HCEC 1CT (cell line): Measurements from ENCODE around the gene COLEC11.
"Not testable (repeated sequence)": the region's sequence is repeated elsewhere in the genome, so short reads cannot be mapped to it uniquely, and the experiment has no call there.

Source experiments
- DNase-seq: peaks from one replicate; pipeline ENCODE4 v3.0.0-alpha.2; 2017

The COLEC11 gene

GRCh38 chr2:3594493-3595281 lies at the start of gene COLEC11:
Gene COLEC11 (plus strand): TSS chr2:3595112. CDS start chr2:3604341, 9,229 bp downstream.
- DNase-seq, result no peak

GRCh38 chr2:3545788-3546478 lies 49.0 kb upstream of the COLEC11 start:
- no peak for DNase-seq

GRCh38 chr2:3547915-3548314 lies 47.0 kb upstream of the COLEC11 start:
- no peak for DNase-seq

GRCh38 chr2:3553946-3554345 lies 41.0 kb upstream of the COLEC11 start:
- no peak for DNase-seq

- DNase-seq, result no peak
Observed at GRCh38 chr2:3557639-3558204, 37.2 kb upstream of the COLEC11 start.

- peak; percentile 98 for DNase-seq
Observed at GRCh38 chr2:3558205-3559014, 36.5 kb upstream of the COLEC11 start, which contains the start of gene RNASEH1. Gene RNASEH1 (minus strand): TSS chr2:3558333. CDS start chr2:3558260, 73 bp downstream.

GRCh38 chr2:3563521-3563976 lies 31.4 kb upstream of the COLEC11 start:
- DNase-seq, result no peak

- no peak for DNase-seq
Observed at GRCh38 chr2:3565117-3565516, 29.8 kb upstream of the COLEC11 start.

GRCh38 chr2:3566806-3567205 lies 28.1 kb upstream of the COLEC11 start:
- DNase-seq, result no peak

GRCh38 chr2:3569656-3570055 lies 25.3 kb upstream of the COLEC11 start:
- not testable (repeated sequence) for DNase-seq

GRCh38 chr2:3571284-3571683 lies 23.6 kb upstream of the COLEC11 start:
- no peak for DNase-seq

GRCh38 chr2:3572620-3573019 lies 22.3 kb upstream of the COLEC11 start:
- no peak for DNase-seq

GRCh38 chr2:3574155-3574554 lies 20.8 kb upstream of the COLEC11 start:
- DNase-seq, result no peak

GRCh38 chr2:3575534-3576262 lies 19.2 kb upstream of the COLEC11 start:
- no peak for DNase-seq

- DNase-seq, result not testable (repeated sequence)
Observed at GRCh38 chr2:3576263-3576630, 18.7 kb upstream of the COLEC11 start.

- no peak for DNase-seq
Observed at GRCh38 chr2:3578987-3579386, 15.9 kb upstream of the COLEC11 start.

- DNase-seq, result no peak
Observed at GRCh38 chr2:3580449-3580848, 14.5 kb upstream of the COLEC11 start.

GRCh38 chr2:3581367-3582262 lies 13.3 kb upstream of the COLEC11 start:
- no peak for DNase-seq

- no peak for DNase-seq
Observed at GRCh38 chr2:3584076-3584475, 10.8 kb upstream of the COLEC11 start.

GRCh38 chr2:3584608-3585260 lies 10.2 kb upstream of the COLEC11 start:
- DNase-seq, result no peak
